Stomach smooth muscle (tissue), 2 donors: ENCODE data around the gene DBF4B.
A peak's percentile ranks its signal among the peaks of the same experiment; 100 is the strongest.
"Not testable (repeated sequence)": the region's sequence is repeated elsewhere in the genome, so short reads cannot be mapped to it uniquely, and the experiment has no call there.

Experiments used
- H3K27ac ChIP-seq: one replicate; pipeline ENCODE4 v1.7.0; 2013; ENCODE audit warnings: mild to moderate bottlenecking, low read length, inconsistent platforms
- H3K27me3 ChIP-seq, 2 donors: one replicate each; pipeline ENCODE4 v1.7.0; 2013; ENCODE audit warnings: low read length in 2 of 2; ENCODE audit not compliant: insufficient read depth in 2 of 2, control insufficient read depth in 1 of 2
- H3K36me3 ChIP-seq, 2 donors: one replicate each; pipeline ENCODE4 v1.7.0; 2013; ENCODE audit warnings: low read length in 2 of 2; ENCODE audit not compliant: control insufficient read depth in 2 of 2, insufficient read depth in 2 of 2
- H3K4me1 ChIP-seq: one replicate; pipeline ENCODE4 v1.7.0; 2013; ENCODE audit warnings: low read length; ENCODE audit not compliant: control insufficient read depth, insufficient read depth
- H3K4me3 ChIP-seq, 2 donors: one replicate each; pipeline ENCODE4 v1.7.0; 2013; ENCODE audit warnings: low read length in 2 of 2
- H3K9ac ChIP-seq, 2 donors: one replicate each; pipeline ENCODE4 v1.7.0; 2013; ENCODE audit warnings: low read length in 2 of 2, mild to moderate bottlenecking in 1 of 2
- H3K9me3 ChIP-seq, 2 donors: one replicate each; pipeline ENCODE4 v1.7.0; 2013; ENCODE audit warnings: low read length in 2 of 2; ENCODE audit not compliant: control insufficient read depth in 2 of 2
- donor health status: healthy.
- donor health status: Pancreatic carcinoma.

The DBF4B gene

DNA sequence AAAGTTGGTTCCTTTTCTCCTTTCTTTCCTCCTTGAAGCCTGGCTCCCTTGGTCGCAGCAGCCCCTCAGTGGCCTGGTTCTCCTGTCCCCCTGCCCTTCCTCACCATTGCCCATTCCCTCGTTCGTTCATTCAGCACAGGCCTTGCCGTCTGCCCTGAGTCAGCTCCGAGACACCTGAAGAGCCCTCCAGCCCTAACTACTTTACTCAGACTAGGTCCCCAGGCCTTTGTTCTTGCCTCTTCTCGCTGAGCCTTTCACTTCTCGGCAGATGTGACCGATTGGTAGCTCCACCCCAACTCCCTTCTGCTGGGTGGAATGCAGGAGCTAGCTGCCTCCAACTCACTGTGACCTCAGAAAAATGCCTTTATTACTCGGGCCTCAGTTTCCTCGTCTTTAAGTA lies 43.3 kb downstream of the DBF4B start:
- Histone ChIP-seq H3K4me1 (no peaks in the 10 kb centered on the region), H3K27ac (no peak overlapping the region), H3K27me3 (no peaks in the 10 kb centered on the region), H3K4me3 (no peak overlapping the region), H3K9me3 (no peaks in the 10 kb centered on the region), H3K36me3 (peaks cover 0 to 4% of the 10 kb centered on the region in 2 donors), H3K9ac (no peak overlapping the region)

DNA sequence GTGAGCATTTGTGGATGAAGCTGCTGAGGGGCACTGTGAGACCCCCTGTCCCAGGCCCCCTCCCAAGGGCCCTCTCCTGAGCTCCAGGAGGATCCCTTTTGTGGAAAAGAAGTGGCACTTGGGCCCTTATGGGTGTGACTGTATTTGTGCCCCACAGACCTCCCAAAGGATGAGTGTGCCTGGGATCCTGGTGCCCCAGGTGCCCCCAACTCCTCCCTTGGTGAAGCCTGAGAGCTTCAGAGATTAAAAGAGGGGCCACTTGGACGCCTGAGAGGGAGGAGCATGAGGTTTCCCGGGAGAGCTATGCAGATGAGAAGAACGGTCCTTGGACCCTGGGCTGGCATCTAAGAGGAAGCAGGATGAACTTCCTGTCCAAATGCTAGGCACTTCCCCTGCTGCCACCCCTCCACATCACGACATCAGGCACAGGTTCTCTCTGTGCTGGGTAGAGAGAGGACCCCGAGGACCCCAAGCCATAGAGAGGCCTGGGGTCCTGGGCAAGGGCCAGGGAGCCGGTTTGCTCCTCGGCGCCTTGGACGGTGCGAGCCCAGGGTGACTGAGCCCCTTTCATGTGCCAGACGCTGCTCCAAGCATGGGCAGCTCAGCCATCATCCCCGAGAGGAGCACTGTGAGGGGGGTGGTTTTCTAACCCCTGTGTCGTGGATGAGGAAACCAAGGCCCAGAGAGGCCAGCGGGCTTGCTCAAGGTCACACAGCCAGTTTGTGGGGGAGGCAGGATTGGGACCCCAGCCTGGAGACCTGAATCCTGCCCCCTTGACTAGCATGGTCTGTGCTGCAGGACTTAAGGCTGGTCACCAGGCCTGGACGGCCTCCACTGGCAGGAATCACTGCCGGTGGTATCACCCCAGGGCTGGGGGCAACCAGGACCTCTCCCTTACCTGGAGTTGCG lies 44.7 kb downstream of the DBF4B start:
- Histone ChIP-seq H3K27ac (no peak overlapping the region), H3K4me3 (no peak overlapping the region), H3K4me1 (peaks cover under 1% of the 10 kb centered on the region), H3K36me3 (no peaks in the 10 kb centered on the region), H3K9me3 (no peaks in the 10 kb centered on the region), H3K9ac (no peak overlapping the region), H3K27me3 (peaks cover 4 to 6% of the 10 kb centered on the region in 2 donors)

DNA sequence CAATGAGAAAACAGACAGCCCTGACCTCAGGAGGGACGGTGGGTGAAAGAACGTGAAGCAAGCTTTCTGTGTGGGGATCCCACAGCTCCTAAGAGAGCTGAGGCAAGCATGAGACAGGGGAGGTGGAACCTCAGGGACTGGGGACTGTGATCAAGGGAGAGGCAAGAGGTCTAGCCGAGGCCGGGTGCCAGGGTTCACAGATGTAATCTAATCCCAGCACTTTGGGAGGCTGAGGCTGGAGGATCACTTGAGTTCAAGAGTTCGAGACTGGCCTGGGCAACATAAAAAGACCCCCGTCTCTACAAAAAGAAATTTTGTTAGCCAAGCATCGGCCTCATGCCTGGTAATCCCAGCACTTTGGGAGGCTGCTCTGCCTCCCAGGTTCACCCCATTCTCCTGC lies 45.8 kb downstream of the DBF4B start:
- no peak overlapping the region for H3K9ac ChIP-seq
- H3K27me3 ChIP-seq, result peaks cover 6 to 10% of the 10 kb centered on the region in 2 donors
- no peaks in the 10 kb centered on the region for H3K36me3 ChIP-seq
- H3K27ac ChIP-seq, result no peak overlapping the region
- no peak overlapping the region for H3K4me3 ChIP-seq
- H3K4me1 ChIP-seq, result peaks cover 6% of the 10 kb centered on the region
- no peaks in the 10 kb centered on the region for H3K9me3 ChIP-seq

DNA sequence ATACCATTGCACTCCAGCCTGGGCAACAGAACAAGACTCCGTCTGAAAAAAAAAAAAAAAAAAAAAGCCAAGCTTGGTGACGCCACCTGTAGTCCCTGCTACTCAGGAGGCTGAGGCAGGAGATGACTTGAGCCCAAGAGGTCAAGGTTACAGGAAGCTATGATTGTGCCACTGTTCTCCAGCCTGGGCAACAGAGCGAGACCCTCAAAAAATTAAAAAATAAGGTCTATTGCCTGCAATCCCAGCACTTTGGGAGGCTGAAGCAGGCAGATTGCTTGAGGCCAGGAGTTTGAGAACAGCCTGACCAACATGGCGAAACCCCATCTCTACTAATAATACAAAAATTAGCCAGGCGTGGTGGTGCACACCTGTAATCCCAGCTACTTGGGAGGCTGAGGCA lies 46.7 kb downstream of the DBF4B start:
- not testable (repeated sequence) for H3K27ac ChIP-seq, H3K36me3 ChIP-seq, H3K4me3 ChIP-seq, H3K9me3 ChIP-seq, H3K9ac ChIP-seq
- H3K27me3 ChIP-seq, result peaks cover 15 to 20% of the 10 kb centered on the region in 2 donors
- peaks cover 11% of the 10 kb centered on the region for H3K4me1 ChIP-seq

DNA sequence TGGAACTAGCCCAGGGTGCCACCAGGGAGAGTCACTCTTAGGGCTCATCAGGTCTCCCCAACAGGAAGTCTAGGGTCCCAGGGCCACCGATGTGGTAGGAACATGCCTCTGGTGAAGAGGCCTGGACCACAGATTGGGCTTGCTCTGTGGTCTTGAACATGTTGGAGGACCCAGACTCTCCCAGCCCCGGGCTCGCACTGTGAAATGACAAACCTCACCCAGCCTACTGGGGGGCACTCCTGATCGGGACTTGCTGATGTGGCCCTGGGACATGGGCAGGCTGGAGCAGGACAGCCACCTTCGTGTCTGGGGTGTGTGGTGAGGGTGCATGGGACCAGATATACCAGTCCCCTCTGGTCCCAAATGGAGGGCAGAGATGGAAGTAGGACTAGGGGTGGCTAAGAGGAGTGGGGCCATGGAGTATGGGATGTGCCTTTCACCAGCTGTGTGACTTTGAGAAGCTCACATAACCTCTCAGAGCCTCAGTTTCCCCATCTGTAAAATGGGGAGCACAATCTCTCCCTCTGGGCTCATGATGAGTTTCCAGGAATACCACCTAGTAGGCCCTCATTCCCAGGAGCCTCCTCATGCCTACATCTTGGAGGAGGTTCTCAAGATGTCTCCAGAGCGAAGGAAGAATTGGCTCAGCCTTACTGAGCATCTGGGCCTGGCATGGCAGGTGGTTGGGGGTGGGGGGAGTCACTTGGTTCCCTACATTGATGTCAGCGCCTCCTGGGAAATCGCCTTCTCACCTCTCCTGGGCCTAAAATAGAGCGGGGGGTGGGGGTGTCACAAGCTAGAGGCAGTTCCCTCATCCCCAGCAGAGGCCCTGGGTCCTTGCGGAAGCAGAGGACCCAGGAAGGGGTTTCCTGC lies 48.8 kb downstream of the DBF4B start:
- no peak overlapping the region for H3K4me3 ChIP-seq
- H3K27me3 ChIP-seq, result peaks cover 25 to 27% of the 10 kb centered on the region in 2 donors
- peaks cover 11% of the 10 kb centered on the region for H3K4me1 ChIP-seq
- H3K9ac ChIP-seq, result no peak overlapping the region
- no peak overlapping the region for H3K27ac ChIP-seq
- H3K36me3 ChIP-seq, result no peaks in the 10 kb centered on the region
- H3K9me3 ChIP-seq, result no peaks in the 10 kb centered on the region

DNA sequence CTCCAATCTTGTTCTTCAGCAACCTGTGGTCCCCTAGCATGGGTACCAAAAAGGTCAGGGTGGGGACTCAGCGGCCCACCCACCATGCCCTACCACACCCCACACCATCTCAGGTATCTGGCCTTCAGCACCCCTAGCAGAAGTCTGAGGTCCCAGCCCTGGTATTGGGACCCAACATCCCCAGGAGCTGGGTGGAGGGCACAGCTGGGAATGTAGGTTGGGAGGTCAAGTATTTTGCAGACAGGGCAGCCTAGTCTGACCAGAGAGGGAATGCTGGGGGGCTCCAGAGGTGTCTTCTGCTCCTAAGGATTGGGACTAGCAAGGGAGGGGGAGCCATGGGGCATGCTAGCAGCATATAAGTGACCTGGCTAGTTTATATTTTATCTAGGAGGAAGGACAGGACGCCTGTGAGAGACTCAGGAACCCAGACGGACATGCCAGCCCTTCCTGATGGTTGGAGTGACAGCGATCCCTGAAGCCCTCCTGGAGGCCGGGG lies 49.5 kb downstream of the DBF4B start:
- H3K9me3 ChIP-seq, result no peaks in the 10 kb centered on the region
- H3K9ac ChIP-seq, result no peak overlapping the region
- peaks cover 25 to 27% of the 10 kb centered on the region in 2 donors for H3K27me3 ChIP-seq
- H3K4me1 ChIP-seq, result peaks cover 11% of the 10 kb centered on the region
- H3K36me3 ChIP-seq, result no peaks in the 10 kb centered on the region
- H3K27ac ChIP-seq, result no peak overlapping the region
- H3K4me3 ChIP-seq, result no peak overlapping the region

DNA sequence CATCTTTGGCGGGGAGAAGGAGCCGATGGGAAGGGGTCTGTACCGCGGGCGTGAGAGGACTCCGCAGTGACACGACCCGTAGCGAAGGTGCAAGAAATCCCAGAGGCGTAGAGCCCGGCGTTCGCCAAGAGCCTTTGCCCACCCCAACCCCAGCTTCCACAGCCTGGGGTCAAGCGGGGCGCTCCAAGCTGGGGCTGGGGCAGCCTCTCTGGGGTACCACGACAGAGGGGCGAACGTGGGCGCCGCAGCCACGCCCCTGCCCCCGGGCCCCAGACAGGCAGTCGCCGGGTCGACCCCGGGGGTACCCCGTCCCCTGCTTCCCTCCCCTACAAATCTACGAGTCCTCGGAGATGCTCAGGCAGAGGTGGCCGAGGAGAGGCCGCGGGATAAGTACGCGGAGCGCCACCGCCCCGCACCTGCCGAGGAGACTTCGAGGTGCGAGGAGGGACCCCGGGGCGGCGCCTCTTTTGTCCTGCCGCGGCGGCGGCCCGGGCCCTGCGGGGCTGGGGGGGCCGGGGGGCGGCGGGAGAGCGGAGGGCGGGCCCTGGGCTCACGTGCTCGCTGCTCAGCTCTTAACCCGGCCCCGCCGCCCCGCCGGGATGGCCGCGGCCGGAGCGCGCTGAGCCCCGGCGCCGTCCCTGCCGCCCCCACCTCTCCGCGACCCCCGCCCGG lies 50.1 kb downstream of the DBF4B start, which contains the start of gene ADAM11:
Gene ADAM11, plus strand, starts transcription at position 575 of the 672 bp plus-strand sequence. CDS start 212 bp downstream, outside the sequence.
- Histone ChIP-seq H3K27ac (no peak within 1 kb of the TSS), H3K9ac (no peak within 1 kb of the TSS), H3K36me3 (no peaks in the 10 kb centered on the region), H3K4me3 (peak within 1 kb of the TSS; percentile 19 to 49), H3K27me3 (peaks cover 25 to 27% of the 10 kb centered on the region in 2 donors), H3K9me3 (no peaks in the 10 kb centered on the region), H3K4me1 (peaks cover 11% of the 10 kb centered on the region)

DNA sequence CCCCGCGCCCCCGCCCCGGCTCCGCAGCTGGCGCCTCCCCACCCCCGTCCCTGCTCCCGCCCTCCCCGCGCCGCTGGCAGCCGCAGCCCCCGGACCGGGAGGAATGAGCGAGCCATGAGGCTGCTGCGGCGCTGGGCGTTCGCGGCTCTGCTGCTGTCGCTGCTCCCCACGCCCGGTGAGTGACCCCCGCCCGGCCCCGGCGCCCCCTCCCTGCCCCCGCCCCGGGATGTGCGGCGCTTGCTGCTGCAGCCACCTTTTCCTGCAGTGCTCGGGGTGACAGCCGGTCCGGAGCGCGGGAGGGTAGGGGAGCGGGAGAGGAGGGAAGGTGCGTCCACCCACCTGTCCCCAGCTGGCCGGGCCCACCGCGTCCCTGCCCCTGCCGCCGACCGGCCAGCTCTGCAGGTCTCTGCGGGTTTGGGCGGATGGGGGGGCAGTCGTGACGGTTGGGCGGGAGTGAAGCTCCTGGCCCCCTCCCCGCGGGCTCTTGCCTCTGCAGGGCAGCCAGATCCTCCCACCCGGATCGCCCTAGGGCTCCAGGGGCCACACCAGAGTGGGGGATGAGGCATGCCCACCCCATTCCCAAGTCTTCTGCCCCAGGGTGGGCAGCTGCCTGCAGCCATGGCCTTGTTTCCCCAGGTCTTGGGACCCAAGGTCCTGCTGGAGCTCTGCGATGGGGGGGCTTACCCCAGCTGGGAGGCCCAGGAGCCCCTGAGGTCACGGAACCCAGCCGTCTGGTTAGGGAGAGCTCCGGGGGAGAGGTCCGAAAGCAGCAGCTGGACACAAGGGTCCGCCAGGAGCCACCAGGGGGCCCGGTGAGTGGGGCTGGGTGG lies 50.8 kb downstream of the DBF4B start:
- Histone ChIP-seq H3K9ac (no peak overlapping the region), H3K4me1 (peaks cover 11% of the 10 kb centered on the region), H3K27ac (no peak overlapping the region), H3K9me3 (no peaks in the 10 kb centered on the region), H3K27me3 (peaks cover 25 to 27% of the 10 kb centered on the region in 2 donors), H3K36me3 (no peaks in the 10 kb centered on the region), H3K4me3 (peak overlapping the region; percentile 19 to 49)

DNA sequence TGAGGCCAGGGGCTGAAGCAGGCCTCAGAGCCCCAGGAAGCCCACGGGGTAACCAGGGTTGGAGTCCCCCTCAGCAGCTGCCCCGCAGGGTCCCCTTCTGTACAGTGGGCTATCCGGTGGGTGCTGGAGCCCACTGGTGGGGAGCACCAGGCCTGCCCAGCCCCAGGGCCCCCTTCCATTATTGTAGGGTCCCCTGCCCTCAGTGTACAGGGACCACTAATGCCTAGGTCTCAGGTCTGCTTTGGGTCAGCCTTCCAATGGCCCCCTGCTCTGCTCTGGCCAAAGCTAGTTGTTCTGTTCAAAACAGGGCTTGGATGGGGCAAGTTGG lies 51.4 kb downstream of the DBF4B start:
- no peaks in the 10 kb centered on the region for H3K36me3 ChIP-seq
- peaks cover 11% of the 10 kb centered on the region for H3K4me1 ChIP-seq
- H3K4me3 ChIP-seq, result no peak overlapping the region
- no peak overlapping the region for H3K9ac ChIP-seq
- H3K27ac ChIP-seq, result no peak overlapping the region
- H3K27me3 ChIP-seq, result peaks cover 25 to 27% of the 10 kb centered on the region in 2 donors
- no peaks in the 10 kb centered on the region for H3K9me3 ChIP-seq
